NCI-H2227 (cell line): ENCODE data around the gene ZNF524.
"Not testable (repeated sequence)": the region's sequence is repeated elsewhere in the genome, so short reads cannot be mapped to it uniquely, and the experiment has no call there.

Experiments
- DNase-seq: peaks from one replicate; lab custom pipeline; 2025; ENCODE audit not compliant: unreplicated experiment; lab: John Stamatoyannopoulos, UW

ZNF524 gene

GRCh38 chr19:55599842-55600661, at the start of gene ZNF524:
Gene ZNF524 (plus strand): TSS chr19:55600288. CDS start chr19:55602113, 1,825 bp downstream.
- peak; percentile 100 for DNase-seq

DNA sequence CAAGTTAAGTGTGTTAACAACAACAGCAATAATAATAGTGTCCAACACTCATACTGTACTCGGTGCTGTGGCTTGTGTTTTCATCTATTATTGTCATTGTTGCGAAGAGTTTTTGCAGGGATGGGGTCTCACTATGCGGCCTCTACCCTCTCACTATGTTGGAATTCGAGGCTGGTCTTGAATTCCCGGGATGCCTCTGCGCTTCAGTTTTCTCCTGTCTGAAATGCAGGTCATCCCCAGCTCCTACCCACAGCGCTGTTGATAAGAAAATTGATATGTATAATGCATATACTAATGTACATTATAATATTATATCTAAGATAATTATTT, 49.8 kb upstream of the ZNF524 start:
- no peak for DNase-seq

DNA sequence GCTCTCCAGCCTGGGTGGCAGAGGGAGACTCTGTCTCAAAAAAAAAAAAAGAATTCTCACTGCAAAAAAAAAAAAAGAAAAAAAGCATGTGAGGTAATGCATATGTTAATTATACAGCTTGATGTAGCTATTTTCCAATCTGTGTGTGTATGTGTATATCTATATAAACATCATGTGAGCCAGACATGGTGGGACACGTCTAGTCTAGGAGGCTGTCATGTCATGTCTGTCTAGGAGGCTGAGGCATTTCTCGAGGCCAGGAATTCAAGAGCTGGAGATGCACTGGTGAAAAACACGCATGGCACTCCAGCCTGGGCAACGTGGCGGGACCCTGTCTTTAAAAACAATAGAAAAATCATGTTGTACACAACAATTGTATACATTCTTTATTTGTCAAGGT, 47.9 kb upstream of the ZNF524 start:
- DNase-seq = no peak

- no peak for DNase-seq
Observed at GRCh38 chr19:55552620-55553019, 47.5 kb upstream of the ZNF524 start.

- no peak for DNase-seq
Observed at GRCh38 chr19:55553217-55554182, 46.6 kb upstream of the ZNF524 start.

- DNase-seq = no peak
Observed at GRCh38 chr19:55554302-55554701, 45.8 kb upstream of the ZNF524 start.

DNA sequence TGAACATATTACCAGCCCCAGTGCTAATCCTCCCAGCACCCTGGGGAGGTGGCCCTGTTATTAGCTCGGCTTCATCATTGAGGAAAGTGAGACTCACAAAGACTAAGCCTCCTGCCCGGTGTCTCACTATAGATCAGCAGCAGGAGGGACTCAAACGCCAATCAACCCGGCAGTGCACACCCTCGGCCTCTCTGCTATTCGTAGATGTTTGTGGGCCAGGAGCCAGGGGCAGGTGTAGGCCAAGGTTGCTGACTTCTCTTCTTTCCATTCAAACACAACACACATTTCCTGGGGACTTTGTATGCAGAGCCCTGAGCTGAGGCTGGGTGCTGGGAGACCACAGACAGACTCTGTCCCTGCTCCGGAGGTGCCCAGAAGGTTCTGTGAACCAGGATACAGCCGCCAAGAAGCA, 45.3 kb upstream of the ZNF524 start:
- no peak for DNase-seq

GRCh38 chr19:55559684-55560083, 40.4 kb upstream of the ZNF524 start:
- no peak for DNase-seq

- peak; percentile 81 for DNase-seq
Observed at GRCh38 chr19:55563261-55563690, 36.8 kb upstream of the ZNF524 start.

- DNase-seq = no peak
Observed at GRCh38 chr19:55566823-55567222, 33.3 kb upstream of the ZNF524 start.

- no peak for DNase-seq
Observed at GRCh38 chr19:55567708-55568328, 32.3 kb upstream of the ZNF524 start.

DNA sequence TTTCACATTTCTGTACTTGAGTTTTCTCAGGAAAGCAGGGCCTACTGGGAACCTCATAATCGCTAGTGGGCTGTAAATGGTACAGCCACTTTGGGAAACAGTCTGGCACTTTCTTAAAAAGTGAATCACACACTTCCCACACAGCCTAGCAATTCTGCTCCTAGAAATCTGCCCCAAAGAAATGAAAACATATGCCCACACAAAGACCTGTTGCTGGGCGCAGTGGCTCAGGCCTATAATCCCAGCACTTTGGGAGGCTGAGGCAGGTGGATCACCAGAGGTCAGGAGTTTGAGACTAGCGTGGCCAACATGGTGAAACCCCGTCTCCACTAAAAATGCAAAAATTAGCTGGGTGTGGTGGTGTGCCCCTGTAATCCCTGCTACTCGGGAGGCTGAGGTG, 30.6 kb upstream of the ZNF524 start:
- not testable (repeated sequence) for DNase-seq

GRCh38 chr19:55573929-55574328, 26.2 kb upstream of the ZNF524 start:
- not testable (repeated sequence) for DNase-seq

DNA sequence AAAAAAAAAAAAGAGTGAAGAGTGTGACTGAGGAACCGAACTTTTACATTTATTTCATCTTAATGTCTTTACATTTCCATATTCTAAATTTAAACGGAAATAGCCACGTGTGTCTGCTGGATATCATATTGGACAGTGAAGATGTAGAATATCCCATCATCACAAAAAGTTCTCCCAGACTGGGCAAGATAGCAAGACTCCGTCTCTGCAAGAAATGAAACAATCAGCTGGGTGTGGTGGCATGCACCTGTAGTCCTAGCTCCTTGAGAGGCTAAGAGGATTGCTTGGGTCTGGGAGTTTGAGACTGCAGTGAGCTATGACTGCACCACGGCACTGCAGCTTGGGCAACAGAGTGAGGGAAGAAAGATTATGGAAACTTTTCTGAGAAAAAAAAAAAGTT, 23.3 kb upstream of the ZNF524 start:
- DNase-seq = no peak

- no peak for DNase-seq
Observed at GRCh38 chr19:55578031-55578760, 21.9 kb upstream of the ZNF524 start.

GRCh38 chr19:55578761-55579747, 21.0 kb upstream of the ZNF524 start:
- DNase-seq = no peak

GRCh38 chr19:55579766-55580621, 20.1 kb upstream of the ZNF524 start:
- peak; percentile 81 for DNase-seq

DNA sequence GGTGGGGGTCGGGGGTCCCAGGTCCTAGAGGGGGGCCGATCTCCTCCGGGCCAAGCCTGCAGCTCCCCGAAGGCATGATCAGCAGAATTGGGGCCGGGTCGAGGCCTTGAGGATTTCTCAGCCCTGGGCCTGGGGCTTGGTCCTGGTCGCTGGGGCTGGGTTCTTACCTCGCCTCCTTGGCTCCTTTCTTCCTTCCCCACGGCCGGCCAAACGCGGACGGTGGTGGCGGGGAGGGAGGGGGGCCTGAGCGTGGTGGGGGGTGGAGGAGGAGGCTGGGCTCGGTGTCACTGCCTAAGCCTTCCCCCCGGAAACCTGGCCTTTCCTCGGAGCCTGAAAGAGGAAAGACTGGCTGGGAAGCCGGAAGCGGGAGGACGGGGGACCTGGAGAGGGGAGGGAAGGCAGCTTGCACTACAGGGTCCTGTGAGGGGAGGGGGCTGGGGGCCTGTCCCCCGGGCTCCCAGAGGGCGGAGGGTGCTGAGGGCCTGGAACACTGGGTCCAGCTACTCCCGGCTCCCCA, 19.4 kb upstream of the ZNF524 start, which contains the start of gene ZNF579:
ZNF579 (minus strand) TSS at position 221 of the 517 bp plus-strand sequence. CDS start 1,209 bp downstream, outside the sequence.
- peak; percentile 99 for DNase-seq
